ENCODE data around the gene ATP1B3. TPM values are rescaled to one million over a fixed set of nuclear protein-coding genes. Genes with fewer than 3 reads are reported as not detected.

ATP1B3 gene
- total RNA-seq, 2 donors from 2014 or later, result 182 to 194 TPM

GRCh38 chr3:141926929-141927328 lies 50.5 kb downstream of the ATP1B3 start:
- H3K36me3 ChIP-seq (ENCODE audit: control insufficient read depth, insufficient read depth, low read length), result peaks cover 36% of the 10 kb centered on the region
- 89 to 95% methylated on average over 5 to 9 of the region's 9 CpGs for WGBS, 2 experiments (ENCODE audit: insufficient coverage in 1 of 2, insufficient read length in 1 of 2)
- Mint-ChIP-seq H3K27me3 (ENCODE audit: insufficient read depth) (no peaks in the 10 kb centered on the region), H3K4me3 (no peak overlapping the region), H3K36me3 (ENCODE audit: low read depth) (peaks cover 41% of the 10 kb centered on the region), H3K9me3 (no peaks in the 10 kb centered on the region), H3K4me1 (no peaks in the 10 kb centered on the region), H3K27ac (no peak overlapping the region)
- H3K9me3 ChIP-seq (ENCODE audit: control insufficient read depth, low read length), result no peaks in the 10 kb centered on the region
- H3K4me3 ChIP-seq (ENCODE audit: low read length), result no peak overlapping the region
- H3K27ac ChIP-seq (ENCODE audit: low read depth, low read length), result peak overlapping the region; percentile 53
- TF ChIP-seq CTCF (conservative IDR thresholded peaks at IDR 0.05), result no peak
- H3K4me1 ChIP-seq (ENCODE audit: control insufficient read depth, insufficient read depth, low read length), result no peaks in the 10 kb centered on the region
- no peaks in the 10 kb centered on the region for H3K27me3 ChIP-seq (ENCODE audit: control insufficient read depth, insufficient read depth, low read length, poor library complexity, severe bottlenecking)
- no peak for DNase-seq
- no peak overlapping the region for H3K9ac ChIP-seq (ENCODE audit: extremely low read depth, low read length, poor library complexity, severe bottlenecking)

GRCh38 chr3:141928631-141929270 lies 52.3 kb downstream of the ATP1B3 start:
- Histone ChIP-seq H3K36me3 (ENCODE audit: control insufficient read depth, insufficient read depth, low read length) (peaks cover 28% of the 10 kb centered on the region), H3K27me3 (ENCODE audit: control insufficient read depth, insufficient read depth, low read length, poor library complexity, severe bottlenecking) (no peaks in the 10 kb centered on the region), H3K27ac (ENCODE audit: low read depth, low read length) (no peak overlapping the region), H3K9me3 (ENCODE audit: control insufficient read depth, low read length) (no peaks in the 10 kb centered on the region), H3K9ac (ENCODE audit: extremely low read depth, low read length, poor library complexity, severe bottlenecking) (no peak overlapping the region), H3K4me1 (ENCODE audit: control insufficient read depth, insufficient read depth, low read length) (no peaks in the 10 kb centered on the region), H3K4me3 (ENCODE audit: low read length) (no peak overlapping the region)
- DNase-seq, result no peak
- H3K4me1 Mint-ChIP-seq, result no peaks in the 10 kb centered on the region
- H3K27me3 Mint-ChIP-seq (ENCODE audit: insufficient read depth), result no peaks in the 10 kb centered on the region
- no peaks in the 10 kb centered on the region for H3K9me3 Mint-ChIP-seq
- H3K27ac Mint-ChIP-seq, result peak overlapping the region; percentile 36
- peaks cover 26% of the 10 kb centered on the region for H3K36me3 Mint-ChIP-seq (ENCODE audit: low read depth)
- WGBS, 2 experiments (ENCODE audit: insufficient coverage in 1 of 2, insufficient read length in 1 of 2), result 94 to 96% methylated on average over 5 to 15 of the region's 15 CpGs
- no peak overlapping the region for H3K4me3 Mint-ChIP-seq
- TF ChIP-seq CTCF (conservative IDR thresholded peaks at IDR 0.05), result no peak

- Histone ChIP-seq H3K4me3 (ENCODE audit: low read length) (no peak overlapping the region), H3K4me1 (ENCODE audit: control insufficient read depth, insufficient read depth, low read length) (no peaks in the 10 kb centered on the region), H3K36me3 (ENCODE audit: control insufficient read depth, insufficient read depth, low read length) (peaks cover 23% of the 10 kb centered on the region), H3K27ac (ENCODE audit: low read depth, low read length) (no peak overlapping the region), H3K27me3 (ENCODE audit: control insufficient read depth, insufficient read depth, low read length, poor library complexity, severe bottlenecking) (no peaks in the 10 kb centered on the region), H3K9me3 (ENCODE audit: control insufficient read depth, low read length) (no peaks in the 10 kb centered on the region), H3K9ac (ENCODE audit: extremely low read depth, low read length, poor library complexity, severe bottlenecking) (no peak overlapping the region)
- Mint-ChIP-seq H3K9me3 (no peaks in the 10 kb centered on the region), H3K27ac (peak overlapping the region; percentile 67), H3K36me3 (ENCODE audit: low read depth) (peaks cover 20% of the 10 kb centered on the region), H3K4me1 (no peaks in the 10 kb centered on the region), H3K27me3 (ENCODE audit: insufficient read depth) (no peaks in the 10 kb centered on the region), H3K4me3 (no peak overlapping the region)
- 90 to 92% methylated on average over 4 to 7 of the region's 7 CpGs for WGBS, 2 experiments (ENCODE audit: insufficient coverage in 1 of 2, insufficient read length in 1 of 2)
- TF ChIP-seq CTCF (conservative IDR thresholded peaks at IDR 0.05), result no peak
- no peak for DNase-seq
Measured at GRCh38 chr3:141929341-141929995, 53.0 kb downstream of the ATP1B3 start.

All from endodermal cell (in vitro differentiated cells).